Activated CD4-positive, alpha-beta T cell treated with anti-CD3 and anti-CD28 coated beads for 24 hours (primary cell): ENCODE results near the gene SLC35A2.

Source experiments
- DNase-seq, 2 donors: peaks; one replicate each; pipeline ENCODE4 v3.0.0-alpha.2; 2020; ENCODE audit warnings: low read depth in 2 of 2

The SLC35A2 gene

DNA sequence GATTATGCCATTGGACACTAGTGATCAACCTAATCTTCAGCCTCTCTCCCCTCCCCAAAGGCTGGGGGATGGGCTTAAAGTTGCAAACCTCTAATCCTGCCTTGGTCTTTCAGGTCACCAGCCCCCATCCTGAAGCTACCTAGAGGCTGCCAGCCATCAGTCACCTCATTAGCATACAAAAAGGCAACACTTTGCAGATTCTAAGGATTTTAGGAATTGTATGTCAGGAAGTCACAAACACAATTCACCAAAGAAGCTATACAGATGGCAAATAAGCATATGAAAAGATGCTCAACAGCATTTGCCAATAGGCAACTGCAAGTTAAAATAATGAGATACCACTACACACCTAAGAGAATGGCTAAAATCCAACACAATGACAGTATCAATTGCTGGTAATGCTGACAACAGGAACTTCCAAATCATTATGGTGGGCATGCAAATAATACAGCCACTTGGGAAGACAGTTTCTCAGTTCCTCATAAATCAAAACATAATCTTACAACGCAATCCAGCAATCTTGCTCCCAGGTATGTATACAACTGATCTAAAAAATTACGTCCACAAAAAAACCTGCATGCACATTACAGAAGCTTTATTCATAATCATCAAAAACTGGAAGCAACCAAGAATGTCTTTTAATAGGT lies 16.4 kb upstream of the SLC35A2 start:
- DNase-seq, result no peak

DNA sequence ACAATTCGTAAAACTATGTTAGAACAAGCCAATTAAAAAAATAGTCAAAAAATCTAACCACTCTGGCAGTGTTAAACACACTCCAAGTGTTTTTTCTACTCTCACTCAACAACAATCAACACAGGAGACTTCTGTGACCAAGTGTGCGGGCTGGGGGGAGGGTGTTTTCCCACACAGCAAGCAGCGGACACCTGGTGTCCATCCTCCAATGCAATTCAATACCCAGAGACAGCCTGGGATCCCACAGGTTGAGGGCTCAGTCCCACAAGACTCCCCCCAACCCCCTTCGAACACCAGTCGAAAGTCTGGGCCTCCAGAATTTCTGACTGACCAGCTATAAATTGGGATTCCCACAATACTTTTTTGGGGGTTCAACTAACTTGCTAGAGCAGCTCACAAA lies 15.7 kb upstream of the SLC35A2 start:
- no peak for DNase-seq

GRCh38 chrX:48924270-48924669 lies 12.8 kb upstream of the SLC35A2 start:
- DNase-seq, result no peak

DNA sequence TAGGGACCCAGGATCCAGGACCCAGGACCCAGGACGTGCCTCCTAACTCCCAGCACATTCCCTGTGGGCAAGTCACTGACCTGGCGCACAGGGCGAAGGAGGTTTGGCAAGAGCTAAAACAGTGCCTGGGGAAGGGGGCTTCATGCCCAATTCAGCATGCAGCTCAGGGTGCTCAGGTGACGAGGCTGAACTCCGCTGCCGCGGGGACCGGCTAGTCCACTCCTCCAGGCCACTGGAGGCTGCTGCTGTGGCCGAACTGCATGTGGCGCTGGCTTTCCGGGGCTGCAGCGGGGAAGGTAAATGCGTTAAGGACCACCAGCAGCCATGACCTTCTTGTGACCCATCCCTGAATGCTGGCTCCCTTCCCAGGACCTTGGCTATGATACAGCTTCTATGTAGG lies 12.3 kb upstream of the SLC35A2 start:
- no peak for DNase-seq

DNA sequence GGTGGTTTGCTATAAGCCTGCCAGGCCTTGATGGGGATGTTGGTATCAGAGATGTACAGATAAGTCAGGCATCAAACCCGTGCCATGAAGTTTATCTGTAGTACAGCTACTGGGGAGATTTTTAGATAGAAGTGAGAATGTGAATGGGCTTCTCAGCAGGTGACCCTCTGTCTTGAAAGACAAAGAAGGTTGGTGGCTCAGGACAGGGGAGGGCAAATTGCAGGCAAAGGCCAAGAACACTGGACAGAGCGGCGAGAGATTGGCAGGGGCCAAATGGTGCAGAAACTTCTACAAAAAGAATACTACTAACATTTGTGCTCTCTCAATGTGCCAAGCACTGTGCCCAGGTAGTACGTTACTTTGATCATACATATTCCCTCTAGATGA lies 9.3 kb upstream of the SLC35A2 start:
- DNase-seq, result no peak

GRCh38 chrX:48919947-48920717 lies 8.7 kb upstream of the SLC35A2 start:
- no peak for DNase-seq

GRCh38 chrX:48919360-48919841 lies 8.0 kb upstream of the SLC35A2 start:
- no peak for DNase-seq

DNA sequence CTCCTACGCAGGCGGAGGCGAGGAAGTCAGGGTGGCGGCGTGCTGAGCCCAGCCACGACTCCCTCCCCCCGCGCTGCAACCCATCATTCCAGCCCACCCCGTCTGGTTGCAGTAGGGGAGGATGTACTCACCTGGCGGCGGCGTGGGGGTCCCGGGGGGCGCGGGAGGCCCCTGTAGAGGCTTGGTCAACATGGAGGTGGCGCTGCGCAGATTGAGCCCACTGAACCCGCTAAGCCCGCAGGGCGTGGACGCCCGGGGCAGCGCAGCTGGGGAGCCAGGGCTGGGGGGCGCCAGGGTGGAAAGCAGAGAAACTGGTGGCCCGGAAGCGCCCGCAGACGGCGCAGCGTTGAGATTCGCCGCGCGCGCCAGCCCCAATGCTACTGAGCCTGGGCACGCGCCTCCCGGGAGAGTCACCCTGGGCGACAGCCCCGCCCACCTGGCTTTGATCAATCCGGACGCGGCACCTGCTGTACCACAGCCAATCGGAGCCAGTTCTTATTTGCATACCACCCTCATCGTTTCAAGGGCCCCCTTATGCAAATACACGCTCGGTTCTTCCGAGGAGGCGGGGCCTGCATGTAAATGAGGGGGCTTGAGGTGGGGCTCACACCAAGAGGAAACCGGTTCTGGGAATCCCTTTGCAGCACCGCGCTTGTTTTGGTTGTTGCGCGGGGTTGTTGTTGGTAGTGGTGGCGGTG lies 7.3 kb upstream of the SLC35A2 start, which contains the start of gene PIM2:
TSS of gene PIM2 (minus strand) at position 382 of the 698 bp plus-strand sequence. CDS start at position 192, 190 bp downstream.
- DNase-seq, result peak; percentile 75 to 77

- DNase-seq, result no peak
Measured at GRCh38 chrX:48918301-48918642, 6.8 kb upstream of the SLC35A2 start.

- peak; percentile 70 to 76 for DNase-seq
Measured at GRCh38 chrX:48917139-48918001, 5.9 kb upstream of the SLC35A2 start.

GRCh38 chrX:48914593-48915493 lies 3.4 kb upstream of the SLC35A2 start:
- DNase-seq, result no peak

GRCh38 chrX:48913605-48914366 lies 2.3 kb upstream of the SLC35A2 start:
- no peak for DNase-seq

- DNase-seq, result no peak
Measured at GRCh38 chrX:48910926-48911411, 477 bp downstream of the SLC35A2 start.

- DNase-seq, result no peak
Measured at GRCh38 chrX:48909703-48910294, 1.6 kb downstream of the SLC35A2 start.

DNA sequence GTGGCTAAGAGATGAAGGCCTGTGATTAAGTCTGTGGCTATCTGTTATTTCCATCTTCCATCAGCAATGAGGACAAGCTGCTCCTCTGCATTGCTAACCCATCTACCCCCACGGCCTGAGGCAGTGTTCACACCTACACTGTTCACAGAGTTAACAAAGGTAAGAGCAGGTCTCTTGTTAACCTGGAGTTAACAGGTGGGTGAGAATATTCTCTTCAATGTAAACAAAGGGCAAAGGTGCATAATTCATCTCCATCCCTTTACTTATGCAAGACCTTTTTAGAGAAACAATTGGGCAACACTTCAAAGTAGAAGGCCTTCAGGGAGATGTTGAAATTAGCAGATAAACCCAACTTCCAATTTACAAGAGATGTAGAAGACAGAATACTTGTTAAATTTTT lies 2.8 kb downstream of the SLC35A2 start:
- no peak for DNase-seq

DNA sequence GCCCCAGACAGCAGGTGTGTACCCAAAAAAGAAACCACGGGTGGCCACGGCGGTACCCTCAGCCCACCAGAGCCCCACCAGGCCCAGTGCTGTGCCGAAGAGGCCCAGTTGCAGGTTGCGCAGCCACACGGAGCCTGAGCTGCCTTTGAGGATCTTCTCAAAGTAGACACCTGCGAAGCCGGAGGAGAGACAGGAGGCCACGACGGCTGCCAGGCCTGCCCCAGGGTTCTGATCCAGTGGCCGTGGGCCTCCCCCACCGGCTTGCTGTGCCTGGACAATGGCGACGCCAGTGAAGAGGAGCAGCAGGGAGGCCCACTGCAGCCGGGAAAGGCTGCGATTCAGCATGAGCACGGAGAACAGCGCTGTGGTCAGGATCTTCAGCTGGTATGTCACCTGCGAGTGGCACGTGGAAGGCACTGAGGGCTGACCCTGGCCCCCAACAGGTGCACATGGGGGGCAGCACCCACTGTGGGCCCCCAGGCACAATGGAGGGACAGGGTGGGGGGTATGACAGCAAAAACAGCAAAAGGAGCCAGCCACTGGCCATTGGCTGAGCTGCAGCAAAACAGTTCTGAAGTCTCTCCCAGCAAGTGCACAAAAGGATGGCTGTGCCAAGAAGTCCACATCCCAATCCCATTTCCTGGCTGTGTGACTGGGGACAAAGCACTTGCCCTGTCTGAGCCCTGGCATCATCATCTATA lies 6.2 kb downstream of the SLC35A2 start:
- DNase-seq, result no peak

GRCh38 chrX:48904626-48905025 lies 6.8 kb downstream of the SLC35A2 start:
- DNase-seq, result no peak

- DNase-seq, result no peak
Measured at GRCh38 chrX:48904180-48904579, 7.3 kb downstream of the SLC35A2 start.

- no peak for DNase-seq
Measured at GRCh38 chrX:48903290-48903689, 8.2 kb downstream of the SLC35A2 start.
